H7 (cell line): ENCODE data around the gene SH2D7. TPM values are rescaled to one million over a fixed set of nuclear protein-coding genes. Genes with fewer than 3 reads are reported as not detected.

Source experiments
- DNase-seq: peaks from one replicate; pipeline ENCODE4 v3.0.0; 2012
- H3K27me3 ChIP-seq: 2 replicates; pipeline ENCODE4 v1.6.0; 2011; ENCODE audit warnings: mild to moderate bottlenecking, low read length; ENCODE audit not compliant: control insufficient read depth, insufficient read depth
- H3K36me3 ChIP-seq: replicated peaks from 2 replicates; pipeline ENCODE4 v1.5.1; 2011; ENCODE audit warnings: low read length; ENCODE audit not compliant: control insufficient read depth, insufficient read depth
- H3K4me3 ChIP-seq: 2 replicates; pipeline ENCODE4 v1.5.1; 2011; ENCODE audit warnings: low read depth, mild to moderate bottlenecking, control low read depth, low read length, moderate library complexity; ENCODE audit not compliant: insufficient read depth
- total RNA-seq: library from RNA; depleted of rRNA; stranded (reverse); fragments of >200 nt; shearing (Covaris generic); gene quantifications from 2 replicates; pipeline ENCODE4 v1.2.3, GENCODE V29; 2014; rRNA removed

Gene SH2D7
- total RNA-seq, result not detected in 2 replicates

DNA sequence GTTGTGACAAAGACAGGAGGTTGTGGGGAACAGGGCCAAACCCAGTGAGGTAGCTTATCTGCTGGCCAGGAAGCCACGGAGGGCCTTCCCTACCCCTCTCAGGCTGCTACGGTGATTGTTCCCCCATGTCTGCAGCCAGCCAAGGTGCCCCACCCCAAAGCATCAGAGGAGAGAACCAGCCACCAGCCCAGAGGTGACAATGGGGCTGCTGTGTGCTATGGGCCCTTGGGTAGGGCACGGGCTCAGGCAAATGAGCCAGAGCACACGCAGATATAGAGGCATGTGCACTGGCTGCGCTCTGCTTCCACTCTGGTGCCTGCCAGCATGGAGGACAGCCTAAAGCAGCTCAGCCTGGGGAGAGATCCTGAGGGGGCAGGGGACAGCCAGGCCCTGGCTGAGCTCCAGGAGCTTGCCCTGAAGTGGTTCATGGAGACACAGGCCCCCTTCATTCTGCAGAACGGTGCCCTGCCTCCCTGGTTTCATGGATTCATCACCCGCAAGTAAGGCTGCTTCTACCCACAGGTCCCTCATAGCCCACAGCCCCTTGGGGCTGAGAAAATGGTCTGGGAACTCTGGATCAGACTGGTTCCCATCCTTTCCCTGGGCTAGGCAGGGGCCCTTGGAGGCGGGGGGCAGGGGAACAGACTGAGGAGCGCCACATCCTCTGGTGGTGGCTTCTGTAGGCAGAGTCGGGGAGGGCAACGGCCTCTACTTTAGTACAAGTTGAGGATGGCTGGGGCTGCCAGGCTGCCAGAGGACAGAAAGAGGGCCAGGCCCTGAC lies at the start of gene SH2D7:
TSS of gene SH2D7 (plus strand) at position 301 of the 781 bp plus-strand sequence. CDS start at position 325, 24 bp downstream.
- DNase-seq, result no peak
- Histone ChIP-seq H3K4me3 (no peak within 1 kb of the TSS), H3K27me3 (no peaks in the 10 kb centered on the region; the same call in 1 of the 2 replicates), H3K36me3 (no peaks in the 10 kb centered on the region)

DNA sequence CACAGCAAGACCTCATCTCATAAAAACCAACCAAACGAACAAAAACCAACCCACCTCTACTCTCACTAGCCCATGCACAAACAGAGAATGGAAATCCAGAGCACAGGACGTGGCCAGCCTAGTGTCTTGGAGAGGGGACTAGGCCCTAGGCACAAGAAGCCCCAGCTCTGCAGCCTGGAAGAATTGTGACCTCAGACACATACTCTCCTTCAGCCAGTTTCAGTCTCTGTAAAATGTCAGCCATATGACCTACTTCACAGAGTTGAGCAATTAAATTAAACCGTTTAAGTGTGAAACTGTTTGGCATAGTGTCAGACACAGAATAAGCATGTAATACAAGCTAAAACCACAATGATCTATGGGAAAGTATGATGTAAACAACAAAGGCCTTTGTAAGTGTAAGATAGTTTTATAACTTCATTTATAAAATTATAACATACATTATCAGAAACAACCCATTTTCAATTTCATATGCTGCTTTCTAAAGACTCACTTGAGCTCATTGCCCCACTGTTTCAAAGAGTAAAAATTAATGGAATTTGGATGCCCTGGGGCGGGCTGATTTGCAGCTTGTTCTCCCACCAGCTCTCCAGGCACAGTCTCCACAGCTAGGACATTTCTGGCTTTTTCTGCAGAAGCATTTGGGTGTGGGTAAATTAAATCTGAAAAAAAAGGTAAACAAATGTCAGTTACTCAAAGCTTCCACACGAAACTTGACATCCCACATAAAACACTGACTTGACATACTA lies 47.8 kb upstream of the SH2D7 start:
- H3K4me3 ChIP-seq, result no peak overlapping the region

GRCh38 chr15:78045189-78045588 lies 47.2 kb upstream of the SH2D7 start:
- H3K27me3 ChIP-seq, result no peaks in the 10 kb centered on the region
- H3K4me3 ChIP-seq, result no peak overlapping the region
- no peak for DNase-seq
- peaks cover 2% of the 10 kb centered on the region for H3K36me3 ChIP-seq

More for the DNA sequence above, 47.8 kb upstream of the SH2D7 start:
- Histone ChIP-seq H3K36me3 (peaks cover 2% of the 10 kb centered on the region), H3K27me3 (no peaks in the 10 kb centered on the region)
- DNase-seq, result no peak

DNA sequence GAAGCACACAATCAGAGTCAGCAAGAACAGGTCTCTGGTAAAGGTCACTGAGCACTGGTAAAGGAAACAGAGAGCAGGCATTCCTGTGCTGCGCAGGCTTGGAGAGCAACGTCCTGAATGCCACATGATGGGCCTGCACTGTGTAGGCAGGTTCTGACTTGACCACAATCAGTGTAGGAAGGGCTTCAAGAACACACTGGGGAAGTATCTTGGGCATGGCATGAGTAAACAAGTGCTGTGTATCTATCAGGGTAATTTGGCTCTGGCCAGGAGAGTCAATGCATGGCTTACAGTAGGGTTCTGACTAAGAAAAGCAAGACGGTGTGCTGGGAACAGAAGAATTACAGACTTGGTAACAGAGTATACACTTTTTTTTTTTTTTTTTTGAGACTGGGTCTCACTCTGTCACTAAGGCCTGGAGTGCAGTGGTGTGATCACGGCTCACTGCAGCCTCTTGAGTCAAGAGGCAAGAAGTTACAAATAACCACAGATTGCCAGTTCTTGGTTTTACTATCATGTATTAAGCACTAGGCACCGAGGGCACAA lies 45.5 kb upstream of the SH2D7 start:
- peaks cover 2% of the 10 kb centered on the region for H3K36me3 ChIP-seq
- no peak overlapping the region for H3K4me3 ChIP-seq
- no peaks in the 10 kb centered on the region for H3K27me3 ChIP-seq
- DNase-seq, result no peak

DNA sequence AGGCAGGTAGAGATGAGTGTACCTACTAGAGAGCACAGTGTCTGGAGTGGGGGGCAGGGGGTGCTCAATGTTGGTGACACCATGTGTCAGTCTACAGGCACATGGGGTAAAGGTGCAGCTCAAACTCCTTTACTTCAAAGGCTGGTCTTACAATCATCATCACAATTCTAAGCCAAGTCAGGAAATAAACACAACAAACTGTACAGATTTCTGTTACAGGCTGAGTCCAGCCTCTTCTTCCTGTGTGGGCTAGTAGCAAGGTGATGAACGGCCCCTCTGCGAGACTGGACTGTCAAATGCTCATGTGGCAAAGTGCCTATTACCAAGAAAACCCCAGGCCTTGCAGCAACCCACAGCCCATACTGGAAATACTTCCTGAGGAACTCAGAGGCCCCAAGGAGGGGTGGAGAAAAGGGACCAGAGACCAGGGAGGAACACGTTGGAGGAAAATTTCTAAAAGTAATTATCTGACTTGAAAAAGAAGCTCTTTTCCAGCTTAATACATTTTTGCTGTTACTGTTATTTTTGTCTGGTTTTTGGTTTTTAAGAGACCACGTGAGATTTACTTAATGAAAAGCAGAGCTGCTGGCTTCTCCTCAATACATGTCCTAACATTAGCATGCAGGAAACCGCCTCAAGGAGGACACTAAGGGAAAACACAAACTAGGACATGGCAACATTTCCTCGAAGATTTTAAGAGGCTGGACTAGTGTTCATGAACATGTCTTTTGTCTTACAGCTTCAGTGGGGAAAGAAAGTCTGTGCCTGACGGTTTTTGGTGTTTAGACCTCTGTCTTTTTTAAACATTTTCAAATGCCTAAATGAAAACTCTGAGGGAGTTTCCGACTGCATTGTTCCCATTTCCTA lies 44.4 kb upstream of the SH2D7 start:
- no peak overlapping the region for H3K4me3 ChIP-seq
- H3K36me3 ChIP-seq, result peaks cover 2% of the 10 kb centered on the region
- H3K27me3 ChIP-seq, result no peaks in the 10 kb centered on the region
- DNase-seq, result no peak

DNA sequence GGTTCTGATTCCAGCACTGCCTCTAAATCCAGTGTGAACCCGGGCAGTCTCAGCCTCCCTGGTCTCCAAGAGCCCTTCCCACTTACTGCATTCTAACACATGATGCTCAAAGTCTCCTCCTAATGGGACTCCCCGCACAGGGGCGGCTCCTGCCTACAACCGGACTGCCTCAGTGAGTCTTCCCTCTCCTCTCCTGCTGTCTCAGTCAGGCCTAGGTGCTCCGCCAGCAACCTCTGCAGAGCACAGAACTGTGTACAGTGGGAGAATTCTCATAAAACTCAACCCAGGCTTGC lies 43.8 kb upstream of the SH2D7 start:
- Histone ChIP-seq H3K36me3 (peaks cover 2% of the 10 kb centered on the region), H3K27me3 (no peaks in the 10 kb centered on the region), H3K4me3 (no peak overlapping the region)
- no peak for DNase-seq

- no peak for DNase-seq
- no peaks in the 10 kb centered on the region for H3K27me3 ChIP-seq
- no peak overlapping the region for H3K4me3 ChIP-seq
- H3K36me3 ChIP-seq, result no peaks in the 10 kb centered on the region; the same call in 1 of the 2 replicates
Observed at GRCh38 chr15:78049691-78050440, 42.5 kb upstream of the SH2D7 start.

DNA sequence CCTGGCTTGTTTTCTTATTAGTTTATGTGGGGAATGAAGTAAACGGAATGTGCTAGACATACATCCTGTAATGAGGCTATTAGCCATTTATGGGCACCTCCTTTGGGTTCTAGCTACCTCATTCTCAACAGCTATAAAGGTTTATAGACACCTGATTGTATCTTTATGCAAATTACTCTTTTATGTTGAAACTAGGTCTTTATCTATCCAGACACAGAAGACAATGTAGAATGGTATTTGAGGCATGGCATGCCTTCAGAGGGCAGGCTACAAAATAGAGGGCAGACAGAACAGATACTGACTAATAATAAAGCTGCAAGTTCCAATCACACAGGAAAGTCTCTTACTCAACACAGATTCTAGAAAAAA lies 41.9 kb upstream of the SH2D7 start:
- H3K4me3 ChIP-seq, result no peak overlapping the region
- no peak for DNase-seq
- no peaks in the 10 kb centered on the region for H3K27me3 ChIP-seq
- no peaks in the 10 kb centered on the region for H3K36me3 ChIP-seq

- DNase-seq, result no peak
- Histone ChIP-seq H3K4me3 (no peak overlapping the region), H3K27me3 (no peaks in the 10 kb centered on the region), H3K36me3 (no peaks in the 10 kb centered on the region)
Observed at GRCh38 chr15:78050826-78051225, 41.5 kb upstream of the SH2D7 start.

DNA sequence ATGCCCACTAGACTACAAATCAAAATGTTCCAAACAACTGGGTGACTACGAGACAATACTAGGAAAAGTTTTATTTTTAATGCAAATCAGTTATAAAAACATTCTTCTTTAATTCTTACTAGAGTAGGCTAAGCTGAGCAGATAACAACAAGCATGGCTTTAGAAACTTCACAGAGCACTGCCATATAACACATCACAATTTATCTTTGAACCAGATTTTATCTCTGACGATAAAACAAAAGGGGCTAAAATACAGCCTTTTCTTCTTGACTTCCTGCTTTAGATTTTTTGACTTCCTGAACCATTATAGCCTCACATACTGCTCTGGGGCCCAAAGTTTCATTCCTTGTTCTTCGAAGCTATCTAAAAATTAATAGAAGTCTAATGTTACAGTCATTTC lies 40.8 kb upstream of the SH2D7 start:
- Histone ChIP-seq H3K36me3 (no peaks in the 10 kb centered on the region), H3K4me3 (no peak overlapping the region), H3K27me3 (no peaks in the 10 kb centered on the region)
- no peak for DNase-seq

- peak; percentile 26 for DNase-seq
- H3K4me3 ChIP-seq, result no peak overlapping the region
- H3K36me3 ChIP-seq, result no peaks in the 10 kb centered on the region
- no peaks in the 10 kb centered on the region for H3K27me3 ChIP-seq
Observed at GRCh38 chr15:78052001-78052401, 40.4 kb upstream of the SH2D7 start.

DNA sequence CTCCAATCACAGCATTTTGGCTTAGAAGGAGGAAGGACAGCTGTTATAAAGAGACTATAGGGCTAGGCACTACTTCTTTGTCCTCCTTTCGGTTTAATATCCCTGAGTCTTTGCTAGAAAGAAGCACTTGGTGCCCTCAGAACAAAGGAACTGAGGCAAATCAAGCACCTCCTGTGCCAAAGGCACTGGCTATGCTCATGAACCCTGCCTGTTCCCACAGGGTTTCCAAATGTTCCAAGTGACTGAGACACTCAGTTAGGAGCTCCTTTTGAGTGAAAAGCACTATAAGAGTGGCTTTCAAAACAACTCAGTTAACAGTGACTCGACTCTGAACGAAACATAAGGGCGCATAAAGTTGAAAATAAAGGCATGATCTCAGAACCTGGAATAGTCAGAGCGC lies 39.8 kb upstream of the SH2D7 start:
- DNase-seq, result no peak
- Histone ChIP-seq H3K4me3 (no peak overlapping the region), H3K27me3 (no peaks in the 10 kb centered on the region)

DNA sequence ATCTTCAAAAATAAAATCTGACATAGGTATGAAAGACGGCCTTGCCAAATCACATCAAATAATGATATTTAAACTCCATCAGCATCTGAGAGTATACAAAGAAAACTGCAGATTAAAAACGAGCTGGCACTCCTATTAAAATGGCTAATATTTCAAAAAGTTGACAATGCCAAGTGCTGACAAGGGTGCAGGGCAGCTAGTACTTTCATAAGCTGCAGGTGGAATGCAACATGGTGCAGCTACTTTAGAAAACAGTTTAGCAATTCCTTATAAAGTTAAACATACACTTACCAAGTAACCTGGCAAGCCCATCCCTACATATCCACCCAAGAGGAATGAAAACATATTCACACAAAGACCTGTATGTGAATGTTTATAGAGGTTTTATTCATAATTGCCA lies 37.8 kb upstream of the SH2D7 start:
- Histone ChIP-seq H3K4me3 (no peak overlapping the region), H3K36me3 (no peaks in the 10 kb centered on the region), H3K27me3 (no peaks in the 10 kb centered on the region)
- no peak for DNase-seq

More for the DNA sequence above, 39.8 kb upstream of the SH2D7 start:
- no peaks in the 10 kb centered on the region for H3K36me3 ChIP-seq

- H3K4me3 ChIP-seq, result no peak overlapping the region
- H3K36me3 ChIP-seq, result no peaks in the 10 kb centered on the region
- H3K27me3 ChIP-seq, result no peaks in the 10 kb centered on the region
- no peak for DNase-seq
Observed at GRCh38 chr15:78054966-78055365, 37.4 kb upstream of the SH2D7 start.
